ENCODE data around the gene VSTM1.

- TF ChIP-seq CTCF (conservative IDR thresholded peaks at IDR 0.05; ENCODE audit: low read depth, low read length): no peak
- no peak for TF ChIP-seq EZH2 (IDR thresholded peaks at IDR 0.05; ENCODE audit: low read length, unreplicated experiment)
- TF ChIP-seq EZH2phosphoT487 (IDR thresholded peaks at IDR 0.05; ENCODE audit: borderline replicate concordance, low read length): no peak
Measured at GRCh38 chr19:54001496-54001895, 62.2 kb downstream of the VSTM1 start.

Measured in PC-3 (cell line).